ENCODE data around the gene DMD.

- TF ChIP-seq POLR2A (IDR thresholded peaks at IDR 0.05), result no peak
- TF ChIP-seq, protein P1, sequence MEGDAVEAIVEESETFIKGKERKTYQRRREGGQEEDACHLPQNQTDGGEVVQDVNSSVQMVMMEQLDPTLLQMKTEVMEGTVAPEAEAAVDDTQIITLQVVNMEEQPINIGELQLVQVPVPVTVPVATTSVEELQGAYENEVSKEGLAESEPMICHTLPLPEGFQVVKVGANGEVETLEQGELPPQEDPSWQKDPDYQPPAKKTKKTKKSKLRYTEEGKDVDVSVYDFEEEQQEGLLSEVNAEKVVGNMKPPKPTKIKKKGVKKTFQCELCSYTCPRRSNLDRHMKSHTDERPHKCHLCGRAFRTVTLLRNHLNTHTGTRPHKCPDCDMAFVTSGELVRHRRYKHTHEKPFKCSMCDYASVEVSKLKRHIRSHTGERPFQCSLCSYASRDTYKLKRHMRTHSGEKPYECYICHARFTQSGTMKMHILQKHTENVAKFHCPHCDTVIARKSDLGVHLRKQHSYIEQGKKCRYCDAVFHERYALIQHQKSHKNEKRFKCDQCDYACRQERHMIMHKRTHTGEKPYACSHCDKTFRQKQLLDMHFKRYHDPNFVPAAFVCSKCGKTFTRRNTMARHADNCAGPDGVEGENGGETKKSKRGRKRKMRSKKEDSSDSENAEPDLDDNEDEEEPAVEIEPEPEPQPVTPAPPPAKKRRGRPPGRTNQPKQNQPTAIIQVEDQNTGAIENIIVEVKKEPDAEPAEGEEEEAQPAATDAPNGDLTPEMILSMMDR (IDR thresholded peaks at IDR 0.05), result no peak
These were observed 282.3 kb downstream of the DMD start for GRCh38 chrX:32929040-32929439.
